ENCODE results near the gene NOL9.

DNA sequence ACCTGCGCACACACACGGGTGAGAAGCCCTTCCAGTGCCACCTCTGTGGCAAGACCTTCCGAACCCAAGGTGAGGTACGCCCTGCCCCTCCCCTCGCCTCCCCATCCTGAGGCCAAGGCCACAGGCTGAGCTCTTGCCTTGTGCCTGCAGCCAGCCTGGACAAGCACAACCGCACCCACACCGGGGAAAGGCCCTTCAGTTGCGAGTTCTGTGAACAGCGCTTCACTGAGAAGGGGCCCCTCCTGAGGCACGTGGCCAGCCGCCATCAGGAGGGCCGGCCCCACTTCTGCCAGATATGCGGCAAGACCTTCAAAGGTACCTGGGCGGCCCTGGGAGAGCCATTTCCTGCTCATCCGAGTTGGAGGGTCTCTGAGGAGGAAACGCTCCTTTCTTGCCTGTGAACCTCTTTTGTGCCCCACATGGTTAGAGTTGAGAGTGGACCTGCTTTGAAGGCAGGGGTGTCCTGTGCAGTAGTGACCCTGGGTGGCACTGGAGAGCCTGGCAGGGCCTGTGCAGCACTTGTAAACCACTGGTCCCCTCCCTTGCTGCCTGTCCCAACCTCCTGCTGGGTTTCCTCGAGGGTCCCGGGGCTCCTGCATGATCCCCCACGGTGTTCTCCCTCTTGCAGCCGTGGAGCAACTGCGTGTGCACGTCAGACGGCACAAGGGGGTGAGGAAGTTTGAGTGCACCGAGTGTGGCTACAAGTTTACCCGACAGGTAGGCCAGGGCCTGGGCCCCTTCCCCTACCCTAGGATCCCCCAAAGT lies 34.0 kb upstream of the NOL9 start:
- TF ChIP-seq, protein P1, sequence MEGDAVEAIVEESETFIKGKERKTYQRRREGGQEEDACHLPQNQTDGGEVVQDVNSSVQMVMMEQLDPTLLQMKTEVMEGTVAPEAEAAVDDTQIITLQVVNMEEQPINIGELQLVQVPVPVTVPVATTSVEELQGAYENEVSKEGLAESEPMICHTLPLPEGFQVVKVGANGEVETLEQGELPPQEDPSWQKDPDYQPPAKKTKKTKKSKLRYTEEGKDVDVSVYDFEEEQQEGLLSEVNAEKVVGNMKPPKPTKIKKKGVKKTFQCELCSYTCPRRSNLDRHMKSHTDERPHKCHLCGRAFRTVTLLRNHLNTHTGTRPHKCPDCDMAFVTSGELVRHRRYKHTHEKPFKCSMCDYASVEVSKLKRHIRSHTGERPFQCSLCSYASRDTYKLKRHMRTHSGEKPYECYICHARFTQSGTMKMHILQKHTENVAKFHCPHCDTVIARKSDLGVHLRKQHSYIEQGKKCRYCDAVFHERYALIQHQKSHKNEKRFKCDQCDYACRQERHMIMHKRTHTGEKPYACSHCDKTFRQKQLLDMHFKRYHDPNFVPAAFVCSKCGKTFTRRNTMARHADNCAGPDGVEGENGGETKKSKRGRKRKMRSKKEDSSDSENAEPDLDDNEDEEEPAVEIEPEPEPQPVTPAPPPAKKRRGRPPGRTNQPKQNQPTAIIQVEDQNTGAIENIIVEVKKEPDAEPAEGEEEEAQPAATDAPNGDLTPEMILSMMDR (IDR thresholded peaks at IDR 0.05; ENCODE audit: insufficient read depth, low read depth, low read length), result no peak
- TF ChIP-seq EZH2 (IDR thresholded peaks at IDR 0.05; ENCODE audit: insufficient read depth, low read length), result no peak

All from astrocyte (in vitro differentiated cells and primary cell).